ENCODE data around the gene CCP110.
"Not testable (repeated sequence)": the region's sequence is repeated elsewhere in the genome, so short reads cannot be mapped to it uniquely, and the experiment has no call there.

Gene CCP110

GRCh38 chr16:19524616-19525384, 1.1 kb downstream of the CCP110 start:
- Histone ChIP-seq H3K4me1 (ENCODE audit: insufficient read depth, low read length) (peaks cover 24% of the 10 kb centered on the region), H3K27me3 (ENCODE audit: insufficient read depth, low read length) (no peaks in the 10 kb centered on the region), H3K36me3 (ENCODE audit: insufficient read depth, low read depth, low read length) (peaks cover 22% of the 10 kb centered on the region), H3K9ac (ENCODE audit: low read depth, low read length) (peak overlapping the region; percentile 85), H3K4me3 (ENCODE audit: low read length) (peak overlapping the region; percentile 95), H3K27ac (ENCODE audit: low read length) (peak overlapping the region; percentile 2), H3K9me3 (ENCODE audit: insufficient read depth, low read depth, low read length) (no peaks in the 10 kb centered on the region)

GRCh38 chr16:19525385-19525723, 1.6 kb downstream of the CCP110 start:
- Histone ChIP-seq H3K4me3 (ENCODE audit: low read length) (peak overlapping the region; percentile 95), H3K27me3 (ENCODE audit: insufficient read depth, low read length) (no peaks in the 10 kb centered on the region), H3K4me1 (ENCODE audit: insufficient read depth, low read length) (peaks cover 20% of the 10 kb centered on the region), H3K36me3 (ENCODE audit: insufficient read depth, low read depth, low read length) (peaks cover 23% of the 10 kb centered on the region), H3K9ac (ENCODE audit: low read depth, low read length) (peak overlapping the region; percentile 85; the same call in 1 of the 2 replicates), H3K27ac (ENCODE audit: low read length) (no peak overlapping the region), H3K9me3 (ENCODE audit: insufficient read depth, low read depth, low read length) (no peaks in the 10 kb centered on the region)

DNA sequence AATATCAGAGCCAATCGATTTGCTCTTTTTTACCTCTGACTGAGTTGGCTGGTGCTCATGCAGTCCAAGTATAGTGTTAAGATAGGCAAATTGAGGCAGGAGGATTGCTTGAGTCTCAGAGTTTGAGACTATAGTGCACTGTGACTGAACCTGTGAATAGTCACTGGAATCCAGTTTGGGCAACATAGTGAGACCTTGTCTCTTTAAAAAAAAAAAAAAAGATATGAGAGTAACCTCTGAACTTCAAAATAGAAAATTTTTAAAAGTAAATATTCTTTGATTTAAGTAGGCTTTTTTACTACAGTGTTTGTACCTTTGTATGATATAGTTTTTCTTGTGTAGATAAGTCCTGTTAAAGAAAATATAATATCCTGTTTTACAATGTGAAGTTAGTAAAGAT, 3.4 kb downstream of the CCP110 start:
- H3K27ac ChIP-seq (ENCODE audit: low read length), result no peak overlapping the region
- H3K27me3 ChIP-seq (ENCODE audit: insufficient read depth, low read length), result no peaks in the 10 kb centered on the region
- peaks cover 16% of the 10 kb centered on the region for H3K4me1 ChIP-seq (ENCODE audit: insufficient read depth, low read length)
- H3K4me3 ChIP-seq (ENCODE audit: low read length), result no peak overlapping the region
- no peak overlapping the region for H3K9ac ChIP-seq (ENCODE audit: low read depth, low read length)
- no peaks in the 10 kb centered on the region for H3K9me3 ChIP-seq (ENCODE audit: insufficient read depth, low read depth, low read length)
- H3K36me3 ChIP-seq (ENCODE audit: insufficient read depth, low read depth, low read length), result peaks cover 32% of the 10 kb centered on the region

DNA sequence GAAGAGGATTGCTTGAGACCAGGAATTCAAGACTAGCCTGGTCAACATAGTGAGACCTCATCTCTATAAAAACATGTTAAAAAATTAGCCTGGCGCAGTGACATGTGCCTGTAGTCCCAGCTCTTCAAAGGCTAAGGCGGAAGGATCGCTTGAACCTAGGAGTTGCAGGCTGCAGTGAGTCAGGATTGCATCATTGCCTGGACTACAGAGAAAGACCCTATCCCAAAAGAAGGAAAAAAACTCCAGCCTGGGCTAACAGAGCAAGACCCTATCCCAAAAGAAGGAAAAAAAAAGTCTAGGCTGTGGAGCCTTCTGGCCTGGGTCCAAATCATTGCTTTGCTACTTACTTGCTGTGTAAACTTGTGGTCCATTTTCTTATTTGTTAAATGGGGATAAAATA, 4.9 kb downstream of the CCP110 start:
- Histone ChIP-seq H3K36me3 (ENCODE audit: insufficient read depth, low read depth, low read length) (peaks cover 43% of the 10 kb centered on the region), H3K9ac (ENCODE audit: low read depth, low read length) (no peak overlapping the region)

GRCh38 chr16:19532601-19533000, 8.9 kb downstream of the CCP110 start:
- peaks cover 3% of the 10 kb centered on the region; the same call in 1 of the 2 replicates for H3K4me1 ChIP-seq (ENCODE audit: insufficient read depth, low read length)
- no peak overlapping the region for H3K9ac ChIP-seq (ENCODE audit: low read depth, low read length)
- no peak overlapping the region for H3K4me3 ChIP-seq (ENCODE audit: low read length)
- no peaks in the 10 kb centered on the region for H3K27me3 ChIP-seq (ENCODE audit: insufficient read depth, low read length)
- no peaks in the 10 kb centered on the region for H3K9me3 ChIP-seq (ENCODE audit: insufficient read depth, low read depth, low read length)
- H3K27ac ChIP-seq (ENCODE audit: low read length), result no peak overlapping the region
- peaks cover 76% of the 10 kb centered on the region for H3K36me3 ChIP-seq (ENCODE audit: insufficient read depth, low read depth, low read length)

More for the DNA sequence above, 4.9 kb downstream of the CCP110 start:
- H3K4me3 ChIP-seq (ENCODE audit: low read length), result no peak overlapping the region
- no peaks in the 10 kb centered on the region for H3K27me3 ChIP-seq (ENCODE audit: insufficient read depth, low read length)
- no peaks in the 10 kb centered on the region for H3K9me3 ChIP-seq (ENCODE audit: insufficient read depth, low read depth, low read length)
- peaks cover 8% of the 10 kb centered on the region for H3K4me1 ChIP-seq (ENCODE audit: insufficient read depth, low read length)
- no peak overlapping the region for H3K27ac ChIP-seq (ENCODE audit: low read length)

DNA sequence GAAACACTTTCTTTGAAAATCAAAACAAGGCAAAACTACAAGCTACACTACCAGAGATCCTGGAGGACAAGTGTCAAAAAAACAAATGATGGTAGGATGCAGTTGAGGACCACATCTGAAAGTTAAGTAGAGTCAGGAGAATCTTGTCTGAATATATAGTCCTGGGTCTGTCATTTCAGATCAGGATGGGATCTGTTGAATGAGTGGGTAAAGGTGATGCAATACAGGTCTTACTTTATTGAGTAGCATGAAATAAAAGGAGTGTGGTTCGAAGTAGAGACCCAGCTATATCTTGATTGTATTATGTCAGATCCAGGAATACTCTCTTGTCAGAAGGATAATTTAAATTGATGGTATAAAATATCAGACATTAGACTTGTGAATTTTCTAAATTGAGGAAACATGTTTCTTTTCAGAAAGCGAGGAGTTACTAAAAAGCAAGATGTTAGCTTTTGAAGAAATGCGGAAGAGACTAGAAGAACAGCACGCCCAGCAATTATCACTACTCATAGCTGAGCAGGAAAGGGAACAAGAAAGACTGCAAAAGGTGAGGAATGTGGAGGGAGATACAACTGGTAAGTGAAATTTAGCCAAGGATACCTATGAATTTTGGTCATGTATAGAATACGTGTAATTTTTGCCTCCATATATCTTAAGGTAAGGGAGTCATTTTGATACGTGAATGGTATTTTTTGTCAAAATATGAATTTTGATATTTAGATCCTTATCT, 16.7 kb downstream of the CCP110 start:
- Histone ChIP-seq H3K4me3 (ENCODE audit: low read length) (no peak overlapping the region), H3K27me3 (ENCODE audit: insufficient read depth, low read length) (no peaks in the 10 kb centered on the region), H3K27ac (ENCODE audit: low read length) (no peak overlapping the region), H3K9ac (ENCODE audit: low read depth, low read length) (no peak overlapping the region), H3K4me1 (ENCODE audit: insufficient read depth, low read length) (no peaks in the 10 kb centered on the region), H3K9me3 (ENCODE audit: insufficient read depth, low read depth, low read length) (no peaks in the 10 kb centered on the region), H3K36me3 (ENCODE audit: insufficient read depth, low read depth, low read length) (peaks cover 80% of the 10 kb centered on the region)

- Histone ChIP-seq H3K27me3 (ENCODE audit: insufficient read depth, low read length) (no peaks in the 10 kb centered on the region), H3K27ac (ENCODE audit: low read length) (no peak overlapping the region), H3K9me3 (ENCODE audit: insufficient read depth, low read depth, low read length) (no peaks in the 10 kb centered on the region), H3K4me3 (ENCODE audit: low read length) (no peak overlapping the region), H3K9ac (ENCODE audit: low read depth, low read length) (no peak overlapping the region), H3K36me3 (ENCODE audit: insufficient read depth, low read depth, low read length) (peaks cover 76% of the 10 kb centered on the region), H3K4me1 (ENCODE audit: insufficient read depth, low read length) (no peaks in the 10 kb centered on the region)
Observed at GRCh38 chr16:19542138-19542821, 18.5 kb downstream of the CCP110 start.

DNA sequence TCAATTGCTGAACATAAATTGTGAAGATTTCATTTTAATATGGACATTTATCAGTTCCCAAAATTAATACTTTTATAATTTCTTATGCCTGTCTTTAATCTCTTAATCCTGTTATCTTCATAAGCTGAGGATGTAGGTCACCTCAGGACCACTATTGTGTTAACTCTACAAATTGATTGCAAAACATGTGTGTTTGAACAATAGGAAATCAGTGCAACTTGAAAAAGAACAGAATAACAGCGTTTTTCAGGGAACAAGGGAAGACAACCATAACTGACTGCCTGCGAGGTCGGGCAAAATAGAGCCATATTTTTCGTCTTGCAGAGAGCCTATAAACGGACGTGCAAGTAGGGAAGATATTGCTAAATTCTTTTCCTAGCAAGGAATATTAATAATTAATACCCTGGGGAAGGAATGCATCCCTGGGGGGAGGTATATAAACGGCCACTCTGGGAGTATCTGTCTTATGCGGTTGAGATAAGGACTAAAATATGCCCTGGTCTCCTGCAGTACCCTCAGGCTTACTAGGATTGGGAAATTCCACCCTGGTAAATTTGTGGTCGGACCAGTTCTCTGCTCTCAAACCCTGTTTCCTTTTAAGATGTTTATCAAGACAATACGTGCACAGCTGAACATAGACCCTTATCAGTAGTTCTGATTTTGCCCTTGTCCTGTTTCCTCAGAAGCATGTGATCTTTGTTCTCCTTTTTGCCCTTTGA, 19.7 kb downstream of the CCP110 start:
- H3K36me3 ChIP-seq (ENCODE audit: insufficient read depth, low read depth, low read length), result peaks cover 79% of the 10 kb centered on the region
- not testable (repeated sequence) for H3K27ac ChIP-seq (ENCODE audit: low read length); H3K9ac ChIP-seq (ENCODE audit: low read depth, low read length); H3K4me1 ChIP-seq (ENCODE audit: insufficient read depth, low read length); H3K9me3 ChIP-seq (ENCODE audit: insufficient read depth, low read depth, low read length); H3K27me3 ChIP-seq (ENCODE audit: insufficient read depth, low read length); H3K4me3 ChIP-seq (ENCODE audit: low read length)

- no peaks in the 10 kb centered on the region for H3K4me1 ChIP-seq (ENCODE audit: insufficient read depth, low read length)
- H3K27ac ChIP-seq (ENCODE audit: low read length), result no peak overlapping the region
- peaks cover 82% of the 10 kb centered on the region for H3K36me3 ChIP-seq (ENCODE audit: insufficient read depth, low read depth, low read length)
- H3K27me3 ChIP-seq (ENCODE audit: insufficient read depth, low read length), result no peaks in the 10 kb centered on the region
- H3K4me3 ChIP-seq (ENCODE audit: low read length), result no peak overlapping the region
- no peaks in the 10 kb centered on the region for H3K9me3 ChIP-seq (ENCODE audit: insufficient read depth, low read depth, low read length)
- H3K9ac ChIP-seq (ENCODE audit: low read depth, low read length), result no peak overlapping the region
Observed at GRCh38 chr16:19548144-19548543, 24.4 kb downstream of the CCP110 start.

DNA sequence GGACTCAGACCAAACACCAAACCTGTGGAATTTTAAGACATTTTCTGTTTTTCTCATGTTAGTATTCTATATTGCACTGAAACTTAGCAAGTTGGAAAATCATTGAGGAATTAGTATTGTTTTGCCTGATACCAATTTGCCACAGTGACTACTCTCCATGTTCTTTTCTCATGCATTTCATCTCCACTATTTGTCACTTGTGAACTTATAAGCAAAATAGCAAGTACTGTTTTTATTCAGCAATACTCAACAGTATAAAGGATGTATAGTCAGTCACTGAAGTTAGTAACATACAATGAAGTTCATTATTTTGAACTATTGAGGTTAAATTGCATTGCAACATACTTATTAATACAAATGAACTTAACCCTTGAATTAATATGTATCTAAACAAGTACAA, 25.9 kb downstream of the CCP110 start:
- Histone ChIP-seq H3K4me1 (ENCODE audit: insufficient read depth, low read length) (no peaks in the 10 kb centered on the region), H3K27me3 (ENCODE audit: insufficient read depth, low read length) (no peaks in the 10 kb centered on the region), H3K27ac (ENCODE audit: low read length) (no peak overlapping the region), H3K4me3 (ENCODE audit: low read length) (no peak overlapping the region), H3K9me3 (ENCODE audit: insufficient read depth, low read depth, low read length) (no peaks in the 10 kb centered on the region), H3K9ac (ENCODE audit: low read depth, low read length) (no peak overlapping the region), H3K36me3 (ENCODE audit: insufficient read depth, low read depth, low read length) (peaks cover 69% of the 10 kb centered on the region)

DNA sequence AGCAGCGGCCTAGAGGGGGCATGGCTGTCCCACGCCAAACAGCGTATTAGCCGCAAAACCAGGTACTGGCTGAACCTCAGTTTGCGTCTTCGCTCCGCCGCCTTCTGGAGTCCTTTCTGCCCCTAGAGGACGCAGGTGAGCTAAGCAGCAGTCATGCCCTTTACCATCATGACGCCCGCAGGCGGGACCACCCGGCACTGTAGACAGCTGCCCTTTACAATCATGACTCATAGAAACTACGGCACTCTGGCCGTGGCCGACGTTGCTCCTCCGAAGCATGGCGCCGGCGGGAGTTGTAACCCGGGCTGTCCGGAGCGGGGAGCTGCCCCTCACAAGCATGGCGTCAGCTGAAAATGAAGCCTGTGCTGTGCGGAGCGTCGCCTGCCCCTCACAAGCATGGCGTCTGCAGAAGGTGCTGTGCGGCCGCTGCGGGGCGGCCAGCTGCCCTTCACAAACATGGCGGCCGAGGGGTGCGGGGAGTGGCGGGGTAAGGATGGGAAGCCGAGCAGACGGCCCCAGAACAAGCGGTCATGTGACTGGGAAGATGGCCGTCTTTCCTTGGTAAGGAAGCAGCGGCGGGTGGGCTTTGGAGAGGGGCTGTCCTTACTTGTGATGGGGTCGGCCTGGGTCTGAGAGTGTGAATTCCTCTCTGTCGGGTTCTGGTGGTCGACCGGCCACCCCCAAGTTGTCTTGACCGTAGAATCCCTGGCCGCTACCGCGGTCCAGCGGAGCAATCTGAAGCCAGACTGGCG, 31.6 kb downstream of the CCP110 start, which contains the start of gene VPS35L:
Gene VPS35L, plus strand, starts transcription at position 518 of the 752 bp plus-strand sequence. Its CDS starts 27 bp downstream, at position 545.
- peak within 1 kb of the TSS; percentile 98 for H3K9ac ChIP-seq (ENCODE audit: low read depth, low read length)
- H3K27ac ChIP-seq (ENCODE audit: low read length), result peak within 1 kb of the TSS; percentile 94
- H3K9me3 ChIP-seq (ENCODE audit: insufficient read depth, low read depth, low read length), result no peaks in the 10 kb centered on the region
- peak within 1 kb of the TSS; percentile 82 for H3K4me3 ChIP-seq (ENCODE audit: low read length)
- H3K4me1 ChIP-seq (ENCODE audit: insufficient read depth, low read length), result no peaks in the 10 kb centered on the region; the same call in 1 of the 2 replicates
- peaks cover 23% of the 10 kb centered on the region for H3K36me3 ChIP-seq (ENCODE audit: insufficient read depth, low read depth, low read length)
- no peaks in the 10 kb centered on the region for H3K27me3 ChIP-seq (ENCODE audit: insufficient read depth, low read length)
